WTC11 (cell line): Measurements from ENCODE around the gene PLEKHM3. TPM values are rescaled to one million over a fixed set of nuclear protein-coding genes. Genes with fewer than 3 reads are reported as not detected.

Source experiments
- ATAC-seq: fragments of 200-7000 bp; cut with Tn5 transposase; 2 replicates; pipeline ENCODE4 v1.10.0; 2021; ENCODE audit warnings: mild to moderate bottlenecking, moderate library complexity
- CTCF ChIA-PET: fragments of 300-600 bp; sonication (Branson Sonifier 250); formaldehyde crosslinking; loops from one replicate; lab custom pipeline; 2021; ENCODE audit warnings: antibody characterized with exemption; lab: Charles Lee
- POLR2A ChIA-PET: fragments of 350-600 bp; sonication (Branson Sonifier 250); formaldehyde crosslinking; loops from one replicate; lab custom pipeline; 2021; ENCODE audit warnings: antibody characterized with exemption; lab: Charles Lee
- DNase-seq: peaks from one replicate; pipeline ENCODE4 v3.0.0; 2021; ENCODE audit warnings: low spot score
- H3K27ac Mint-ChIP-seq: 2 replicates; pipeline ENCODE4 v1.8.0; 2021; ENCODE audit warnings: mixed read lengths
- H3K27me3 Mint-ChIP-seq: 2 replicates; pipeline ENCODE4 v1.8.0; 2021; ENCODE audit warnings: low read depth, mild to moderate bottlenecking, moderate library complexity, mixed read lengths
- H3K36me3 Mint-ChIP-seq: 2 replicates; pipeline ENCODE4 v1.8.0; 2021; ENCODE audit warnings: mixed read lengths
- H3K4me1 Mint-ChIP-seq: 2 replicates; pipeline ENCODE4 v1.8.0; 2022; ENCODE audit warnings: mixed read lengths
- H3K4me3 Mint-ChIP-seq: 2 replicates; pipeline ENCODE4 v1.8.0; 2021; ENCODE audit warnings: mild to moderate bottlenecking, moderate library complexity, mixed read lengths
- H3K9me3 Mint-ChIP-seq: 2 replicates; pipeline ENCODE4 v1.8.0; 2021; ENCODE audit warnings: mixed read lengths
- ATF1 ChIP-seq: sonication (generic); formaldehyde crosslinking; IDR thresholded peaks from 2 replicates; pipeline ENCODE4 v1.8.1; 2023; ENCODE audit warnings: mild to moderate bottlenecking, moderate library complexity, missing genetic modification reagents
- CDX4 ChIP-seq: fragments of 250-450 bp; sonication (Bioruptor Pico); IDR thresholded peaks from 2 replicates; pipeline ENCODE4 v1.9.0; 2021; ENCODE audit warnings: moderate library complexity, mild to moderate bottlenecking, inconsistent platforms, borderline replicate concordance
- ERG ChIP-seq: fragments of 250-450 bp; sonication (Bioruptor Pico); IDR thresholded peaks from 2 replicates; pipeline ENCODE4 v1.8.0; 2021; ENCODE audit warnings: mild to moderate bottlenecking
- ETV6 ChIP-seq: sonication (generic); formaldehyde crosslinking; IDR thresholded peaks from 2 replicates; pipeline ENCODE4 v1.8.1; 2022; ENCODE audit warnings: mild to moderate bottlenecking, missing genetic modification reagents
- GABPB1 ChIP-seq: sonication (generic); formaldehyde crosslinking; IDR thresholded peaks from 2 replicates; pipeline ENCODE4 v1.8.1; 2023; ENCODE audit warnings: mild to moderate bottlenecking, missing genetic modification reagents
- GRHL2 ChIP-seq: fragments of 250-450 bp; sonication (Bioruptor Pico); IDR thresholded peaks from 2 replicates; pipeline ENCODE4 v1.8.0; 2022; ENCODE audit warnings: mild to moderate bottlenecking, moderate library complexity; ENCODE audit not compliant: insufficient replicate concordance, severe bottlenecking
- NFYB ChIP-seq: sonication (generic); formaldehyde crosslinking; conservative IDR thresholded peaks from 2 replicates; pipeline ENCODE4 v1.8.0; 2022; ENCODE audit warnings: low read depth, missing genetic modification reagents
- NR1H2 ChIP-seq: sonication (generic); formaldehyde crosslinking; IDR thresholded peaks from 2 replicates; pipeline ENCODE4 v1.9.0; 2021; ENCODE audit warnings: mild to moderate bottlenecking, moderate library complexity, missing genetic modification reagents
- SP1 ChIP-seq: sonication (generic); formaldehyde crosslinking; conservative IDR thresholded peaks from 2 replicates; pipeline ENCODE4 v1.8.1; 2022; ENCODE audit warnings: missing genetic modification reagents
- TEAD4 ChIP-seq: sonication (generic); formaldehyde crosslinking; IDR thresholded peaks from 2 replicates; pipeline ENCODE4 v1.8.0; 2022; ENCODE audit warnings: mild to moderate bottlenecking, missing genetic modification reagents
- ZNF121 ChIP-seq: sonication (generic); formaldehyde crosslinking; IDR thresholded peaks from 2 replicates; pipeline ENCODE4 v1.8.0; 2023; ENCODE audit warnings: missing genetic modification reagents
- ZNF263 ChIP-seq: sonication (generic); formaldehyde crosslinking; IDR thresholded peaks from 2 replicates; pipeline ENCODE4 v1.8.1; 2022; ENCODE audit warnings: low read depth, mild to moderate bottlenecking, moderate library complexity, missing genetic modification reagents
- total RNA-seq: library from RNA; stranded (reverse); gene quantifications from 3 replicates; pipeline ENCODE4 v1.2.3, GENCODE V29; 2021
- TF ChIP-seq, protein P1 (sequence below): sonication (generic); formaldehyde crosslinking; IDR thresholded peaks from 2 replicates; pipeline ENCODE4 v1.8.1; 2023; ENCODE audit warnings: mild to moderate bottlenecking, missing genetic modification reagents
- TF ChIP-seq, protein P2 (sequence below): sonication (generic); formaldehyde crosslinking; IDR thresholded peaks from 2 replicates; pipeline ENCODE4 v1.8.1; 2022; ENCODE audit warnings: missing genetic modification reagents, borderline replicate concordance

PLEKHM3 gene
- total RNA-seq, 1 experiment from 2014 or later, result 5.8 TPM

- Mint-ChIP-seq H3K27me3 (no peaks in the 10 kb centered on the region), H3K9me3 (no peaks in the 10 kb centered on the region), H3K36me3 (no peaks in the 10 kb centered on the region), H3K4me1 (peaks cover 31% of the 10 kb centered on the region), H3K27ac (peak overlapping the region; percentile 54; the same call in 1 of the 2 replicates), H3K4me3 (no peak overlapping the region)
- DNase-seq (no peak), ATAC-seq (peak; percentile 73)
- POLR2A ChIA-PET, result no interaction called here
- TF ChIP-seq ETV6 (CRISPR knock-in tag) (no peak), NR1H2 (CRISPR knock-in tag) (no peak), ATF1 (CRISPR knock-in tag) (no peak), NFYB (no peak), ZNF121 (no peak), TEAD4 (CRISPR knock-in tag) (no peak)
- TF ChIP-seq, protein P1, sequence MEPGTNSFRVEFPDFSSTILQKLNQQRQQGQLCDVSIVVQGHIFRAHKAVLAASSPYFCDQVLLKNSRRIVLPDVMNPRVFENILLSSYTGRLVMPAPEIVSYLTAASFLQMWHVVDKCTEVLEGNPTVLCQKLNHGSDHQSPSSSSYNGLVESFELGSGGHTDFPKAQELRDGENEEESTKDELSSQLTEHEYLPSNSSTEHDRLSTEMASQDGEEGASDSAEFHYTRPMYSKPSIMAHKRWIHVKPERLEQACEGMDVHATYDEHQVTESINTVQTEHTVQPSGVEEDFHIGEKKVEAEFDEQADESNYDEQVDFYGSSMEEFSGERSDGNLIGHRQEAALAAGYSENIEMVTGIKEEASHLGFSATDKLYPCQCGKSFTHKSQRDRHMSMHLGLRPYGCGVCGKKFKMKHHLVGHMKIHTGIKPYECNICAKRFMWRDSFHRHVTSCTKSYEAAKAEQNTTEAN (CRISPR knock-in tag), result no peak
- CTCF ChIA-PET, result interaction anchor here (0.6 to 1.3 kb wide), 2 partner anchors 15 to 204 kb away, joined by 3 to 5 read pairs; no protein-coding TSS in a partner anchor
Measured at GRCh38 chr2:207836521-207837133, 188.7 kb downstream of the PLEKHM3 start.

DNA sequence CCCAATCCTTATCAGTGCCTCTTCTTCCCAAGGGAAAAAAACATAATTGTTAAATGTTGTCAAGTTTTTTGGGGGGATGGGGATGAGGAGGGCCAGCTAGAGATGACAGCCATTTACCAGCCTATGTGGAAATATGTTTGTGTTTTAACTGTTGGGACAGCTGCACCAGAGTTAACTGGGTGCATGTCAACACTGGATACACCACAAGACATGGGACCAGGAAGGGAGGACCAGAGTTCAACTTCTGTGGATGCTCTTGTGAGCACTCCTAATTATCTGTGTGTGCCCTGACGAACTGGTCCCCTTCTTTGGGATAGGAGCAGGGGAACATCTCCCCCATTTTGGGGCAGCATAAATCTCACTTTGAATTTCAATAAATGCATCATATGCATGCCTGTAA, 189.5 kb downstream of the PLEKHM3 start:
- ChIA-PET CTCF (no interaction called here), POLR2A (no interaction called here)
- Mint-ChIP-seq H3K4me1 (peaks cover 32% of the 10 kb centered on the region), H3K27ac (no peak overlapping the region), H3K36me3 (no peaks in the 10 kb centered on the region), H3K27me3 (no peaks in the 10 kb centered on the region), H3K9me3 (no peaks in the 10 kb centered on the region), H3K4me3 (no peak overlapping the region)
- DNase-seq, result no peak
- TF ChIP-seq, protein P2, sequence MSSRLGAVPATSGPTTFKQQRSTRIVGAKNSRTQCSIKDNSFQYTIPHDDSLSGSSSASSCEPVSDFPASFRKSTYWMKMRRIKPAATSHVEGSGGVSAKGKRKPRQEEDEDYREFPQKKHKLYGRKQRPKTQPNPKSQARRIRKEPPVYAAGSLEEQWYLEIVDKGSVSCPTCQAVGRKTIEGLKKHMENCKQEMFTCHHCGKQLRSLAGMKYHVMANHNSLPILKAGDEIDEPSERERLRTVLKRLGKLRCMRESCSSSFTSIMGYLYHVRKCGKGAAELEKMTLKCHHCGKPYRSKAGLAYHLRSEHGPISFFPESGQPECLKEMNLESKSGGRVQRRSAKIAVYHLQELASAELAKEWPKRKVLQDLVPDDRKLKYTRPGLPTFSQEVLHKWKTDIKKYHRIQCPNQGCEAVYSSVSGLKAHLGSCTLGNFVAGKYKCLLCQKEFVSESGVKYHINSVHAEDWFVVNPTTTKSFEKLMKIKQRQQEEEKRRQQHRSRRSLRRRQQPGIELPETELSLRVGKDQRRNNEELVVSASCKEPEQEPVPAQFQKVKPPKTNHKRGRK (CRISPR knock-in tag), result no peak
- TF ChIP-seq SP1 (CRISPR knock-in tag) (no peak), GRHL2 (CRISPR knock-in tag) (no peak)
- ATAC-seq, result no peak

DNA sequence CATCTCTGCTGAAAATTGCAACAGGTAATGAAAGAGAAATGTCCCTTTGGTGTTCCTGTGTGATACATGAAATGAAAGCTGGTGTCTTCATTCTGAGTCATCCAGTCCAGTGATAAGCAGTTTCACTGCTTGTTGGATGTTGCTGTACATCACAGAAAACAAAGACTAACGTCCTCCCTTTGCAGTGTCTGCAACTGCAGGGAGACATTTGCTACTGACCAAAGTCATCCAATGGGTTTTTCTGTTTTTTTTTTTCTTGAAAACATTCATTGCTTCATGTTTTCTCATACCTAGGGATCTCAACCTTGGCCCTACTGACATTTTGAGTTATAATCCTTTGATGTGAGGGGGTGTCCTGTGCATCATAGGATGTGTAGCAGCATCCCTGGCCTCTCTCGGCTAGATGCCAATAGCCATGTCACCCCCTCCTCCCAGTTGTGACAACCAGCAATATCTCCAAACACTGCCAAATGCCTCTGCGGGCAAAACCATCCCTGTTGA, 192.0 kb downstream of the PLEKHM3 start:
- no peaks in the 10 kb centered on the region for H3K27me3 Mint-ChIP-seq
- no peaks in the 10 kb centered on the region for H3K36me3 Mint-ChIP-seq
- H3K4me1 Mint-ChIP-seq, result peaks cover 29% of the 10 kb centered on the region
- ChIA-PET POLR2A (no interaction called here), CTCF (no interaction called here)
- H3K9me3 Mint-ChIP-seq, result no peaks in the 10 kb centered on the region
- H3K27ac Mint-ChIP-seq, result 0 out of 2 replicates have a peak overlapping the region, but pooled peaks have one; percentile 77
- DNase-seq (no peak), ATAC-seq (no peak)
- H3K4me3 Mint-ChIP-seq, result no peak overlapping the region
- no peak for TF ChIP-seq ERG
- TF ChIP-seq CDX4, result no peak
- TF ChIP-seq GABPB1, result peak; percentile 35; the same call in 1 of the 2 replicates
- TF ChIP-seq ZNF263, result no peak
- TF ChIP-seq, all 79 proteins: peak for 1
